Stomach (tissue), 9 donors: ENCODE results near the gene CD81. TPM values are rescaled to one million over a fixed set of nuclear protein-coding genes. Genes with fewer than 3 reads are reported as not detected.

Experiments used
- DNase-seq, 2 donors: peaks; one replicate each; pipeline versions ENCODE4 v3.0.0 to v3.0.0-alpha.2; 2013 to 2019
- H3K27ac ChIP-seq, 5 donors: fragments of 200-600 bp in 4 of 5; sonication (generic) in 4 of 5; one replicate each; pipeline ENCODE4 v1.5.1; 2013 to 2019; ENCODE audit warnings: mild to moderate bottlenecking in 1 of 5, moderate library complexity in 1 of 5
- H3K27me3 ChIP-seq, 3 donors: fragments of 200-600 bp; sonication (generic); one replicate each; pipeline ENCODE4 v1.5.1; 2017 to 2019; ENCODE audit warnings: mixed run types in 1 of 3
- H3K36me3 ChIP-seq, 4 donors: fragments of 200-600 bp; sonication (generic); 1 replicate in 3 of 4; 2 replicates in 1 of 4; pipeline ENCODE4 v1.5.1; 2016 to 2019
- H3K4me1 ChIP-seq, 4 donors: fragments of 200-600 bp; sonication (generic); one replicate each; pipeline ENCODE4 v1.5.1; 2016 to 2019
- H3K4me3 ChIP-seq, 4 donors: fragments of 200-600 bp; sonication (generic) in 3 of 4; one replicate each; pipeline ENCODE4 v1.5.1; 2016 to 2019; ENCODE audit warnings: mild to moderate bottlenecking in 1 of 4
- H3K9me3 ChIP-seq, 4 donors: fragments of 200-600 bp; sonication (generic); one replicate each; pipeline ENCODE4 v1.5.1; 2016 to 2019
- CTCF ChIP-seq, 7 experiments: fragments of 450-650 bp in 4 of 7; fragments of 200-600 bp in 3 of 7; sonication (generic) in 3 of 7; IDR thresholded peaks; one replicate each; pipeline ENCODE4 v1.5.1; 2016 to 2019; ENCODE audit warnings: antibody characterized with exemption in 7 of 7, control low read depth in 2 of 7, mild to moderate bottlenecking in 1 of 7
- EP300 ChIP-seq: sonication (generic); formaldehyde crosslinking; IDR thresholded peaks from one replicate; pipeline ENCODE4 v1.6.1; 2017; ENCODE audit warnings: antibody characterized with exemption
- POLR2A ChIP-seq, 4 donors: fragments of 450-650 bp; IDR thresholded peaks; one replicate each; pipeline ENCODE4 v1.6.1; 2016; ENCODE audit warnings: antibody characterized with exemption in 4 of 4, control low read depth in 2 of 4, mild to moderate bottlenecking in 1 of 4, moderate library complexity in 1 of 4
- POLR2AphosphoS5 ChIP-seq, 3 donors: sonication (generic); formaldehyde crosslinking; IDR thresholded peaks; one replicate each; pipeline ENCODE4 v1.6.1; 2016; ENCODE audit warnings: antibody characterized with exemption in 3 of 3
- WGBS, 5 donors: extraction: QIAGEN DNeasy Blood & Tissue Kit in 3 of 5; methylation state at CpG; one replicate each; pipeline versions ENCODE4 v1.1.5 to v1.1.7; 2013 to 2018; 5-methylcytosine and 5-hydroxymethylcytosine counted together
- intact Hi-C: fragments of 100-400 bp; cut with DNase I; formaldehyde crosslinking; loops from one replicate; pipeline ENCODE4 v1.15.1; 2023; ENCODE audit warnings: low total_unique reads
- polyA plus RNA-seq, 3 donors: library from polyadenylated mRNA; stranded (reverse); fragments of 200-250 nt; gene quantifications; one replicate each; pipeline ENCODE4 v1.2.3, GENCODE V29; 2013
- total RNA-seq, 5 donors: library from RNA; depleted of rRNA; stranded (reverse); fragments of >200 nt; gene quantifications; one replicate each; pipeline versions ENCODE4 v1.1.0 to v1.2.3, GENCODE V29; 2014 to 2016
- donor health status: healthy with polysubstance abuse.
- donor health status: Bipolar disorder and iron deficiency.
- donor health status: healthy.

CD81 gene
- total and polyA plus RNA-seq, 8 donors: 95.0 to 327 (median 223) TPM

GRCh38 chr11:2360081-2360642, 16.9 kb upstream of the CD81 start:
- Histone ChIP-seq H3K36me3 (no peaks in the 10 kb centered on the region), H3K27ac (no peak overlapping the region), H3K9me3 (no peaks in the 10 kb centered on the region), H3K4me3 (no peak overlapping the region), H3K27me3 (no peaks in the 10 kb centered on the region), H3K4me1 (no peaks in the 10 kb centered on the region)
- 80 to 93% (median 87%) methylated on average over 12 to 14 of the region's 14 CpGs for WGBS, 5 donors
- TF ChIP-seq POLR2AphosphoS5 (IDR thresholded peaks at IDR 0.05) (no peak), CTCF (IDR thresholded peaks at IDR 0.05) (no peak), EP300 (no peak), POLR2A (IDR thresholded peaks at IDR 0.05) (no peak)
- DNase-seq: no peak
- intact Hi-C loops: no loop called here

GRCh38 chr11:2361565-2361964, 15.5 kb upstream of the CD81 start:
- Histone ChIP-seq H3K4me1 (peaks cover 0 to 9% (median 3%) of the 10 kb centered on the region in 4 donors), H3K27me3 (no peaks in the 10 kb centered on the region), H3K4me3 (no peak overlapping the region), H3K27ac (no peak overlapping the region), H3K36me3 (no peaks in the 10 kb centered on the region), H3K9me3 (no peaks in the 10 kb centered on the region)
- intact Hi-C loops: no loop called here
- TF ChIP-seq POLR2A (IDR thresholded peaks at IDR 0.05) (no peak), CTCF (IDR thresholded peaks at IDR 0.05) (no peak), EP300 (no peak), POLR2AphosphoS5 (IDR thresholded peaks at IDR 0.05) (no peak)
- DNase-seq: no peak
- WGBS, 5 donors: 72 to 92% (median 83%) methylated on average over 9 of the region's 9 CpGs

GRCh38 chr11:2362414-2362813, 14.7 kb upstream of the CD81 start:
- TF ChIP-seq CTCF (IDR thresholded peaks at IDR 0.05): no peak
- TF ChIP-seq POLR2A (IDR thresholded peaks at IDR 0.05): no peak
- TF ChIP-seq EP300: no peak
- TF ChIP-seq POLR2AphosphoS5 (IDR thresholded peaks at IDR 0.05): no peak
- 79 to 86% (median 81%) methylated on average over 7 of the region's 7 CpGs for WGBS, 5 donors
- intact Hi-C loops: no loop called here

GRCh38 chr11:2363130-2363529, 14.0 kb upstream of the CD81 start:
- no peak for DNase-seq
- H3K27ac ChIP-seq: no peak overlapping the region
- intact Hi-C loops: no loop called here
- H3K4me3 ChIP-seq: no peak overlapping the region
- 84 to 89% (median 86%) methylated on average over 10 of the region's 10 CpGs for WGBS, 5 donors
- H3K36me3 ChIP-seq: no peaks in the 10 kb centered on the region
- TF ChIP-seq EP300 (no peak), POLR2A (IDR thresholded peaks at IDR 0.05) (no peak), CTCF (IDR thresholded peaks at IDR 0.05) (no peak), POLR2AphosphoS5 (IDR thresholded peaks at IDR 0.05) (no peak)
- no peaks in the 10 kb centered on the region for H3K27me3 ChIP-seq
- no peaks in the 10 kb centered on the region for H3K9me3 ChIP-seq
- peaks cover 0 to 14% (median 4%) of the 10 kb centered on the region in 4 donors for H3K4me1 ChIP-seq

More at GRCh38 chr11:2362414-2362813, 14.7 kb upstream of the CD81 start:
- no peaks in the 10 kb centered on the region for H3K36me3 ChIP-seq
- DNase-seq: no peak
- no peak overlapping the region for H3K4me3 ChIP-seq
- H3K27me3 ChIP-seq: no peaks in the 10 kb centered on the region
- peaks cover 0 to 14% (median 4%) of the 10 kb centered on the region in 4 donors for H3K4me1 ChIP-seq
- no peak overlapping the region for H3K27ac ChIP-seq
- H3K9me3 ChIP-seq: no peaks in the 10 kb centered on the region
